Suprapubic skin (tissue), 3 donors: ENCODE measurements around the gene GSAP.

Experiments
- CTCF ChIP-seq, 2 donors: fragments of 200-600 bp in 1 of 2; fragments of 450-650 bp in 1 of 2; sonication (generic) in 1 of 2; IDR thresholded peaks; one replicate each; pipeline ENCODE4 v1.5.1; 2016 to 2019; ENCODE audit warnings: antibody characterized with exemption in 2 of 2, mild to moderate bottlenecking in 1 of 2, moderate library complexity in 1 of 2
- POLR2A ChIP-seq, 2 donors: fragments of 450-650 bp; IDR thresholded peaks; one replicate each; pipeline ENCODE4 v1.6.1; 2017; ENCODE audit warnings: antibody characterized with exemption in 2 of 2, mild to moderate bottlenecking in 2 of 2, moderate library complexity in 2 of 2

- no peak for TF ChIP-seq CTCF (IDR thresholded peaks at IDR 0.05)
- no peak for TF ChIP-seq POLR2A (IDR thresholded peaks at IDR 0.05)
Measured at GRCh38 chr7:77321300-77321699, 94.8 kb downstream of the GSAP start.
